Adrenal gland (tissue), 5 donors: ENCODE results near the gene HES7.

ENCODE experiments used
- CTCF ChIP-seq, 6 experiments: fragments of 450-650 bp in 4 of 6; fragments of 200-600 bp in 2 of 6; sonication (generic) in 1 of 6; IDR thresholded peaks; 1 replicate in 5 of 6; 2 replicates in 1 of 6; pipeline versions ENCODE4 v1.5.1 to v1.8.0; 2016 to 2021; ENCODE audit warnings: antibody characterized with exemption in 6 of 6, mild to moderate bottlenecking in 2 of 6, moderate library complexity in 1 of 6
- POLR2A ChIP-seq, 2 donors: fragments of 450-650 bp; IDR thresholded peaks; one replicate each; pipeline ENCODE4 v1.6.1; 2017; ENCODE audit warnings: antibody characterized with exemption in 2 of 2, mild to moderate bottlenecking in 2 of 2, moderate library complexity in 1 of 2
- donor health status: DM: no; HTN: no; CAD: no.

GRCh38 chr17:8110456-8110804, 13.5 kb downstream of the HES7 start:
- TF ChIP-seq CTCF (IDR thresholded peaks at IDR 0.05): no peak
- no peak for TF ChIP-seq POLR2A (IDR thresholded peaks at IDR 0.05)
